Renal pelvis (tissue), 4 donors: ENCODE results near the gene HOXB7. TPM values are rescaled to one million over a fixed set of nuclear protein-coding genes. Genes with fewer than 3 reads are reported as not detected.

Experiments used
- DNase-seq: peaks from one replicate; pipeline ENCODE4 v3.0.0-alpha.2; 2013
- polyA plus RNA-seq, 3 donors: library from polyadenylated mRNA; unstranded; fragments of 120-200 nt; gene quantifications; one replicate each; pipeline ENCODE4 v1.2.1, GENCODE V29; 2013; ENCODE audit not compliant: insufficient read length in 3 of 3

HOXB7 gene
- polyA plus RNA-seq, 3 donors: 53.4 to 59.9 (median 55.3) TPM

DNA sequence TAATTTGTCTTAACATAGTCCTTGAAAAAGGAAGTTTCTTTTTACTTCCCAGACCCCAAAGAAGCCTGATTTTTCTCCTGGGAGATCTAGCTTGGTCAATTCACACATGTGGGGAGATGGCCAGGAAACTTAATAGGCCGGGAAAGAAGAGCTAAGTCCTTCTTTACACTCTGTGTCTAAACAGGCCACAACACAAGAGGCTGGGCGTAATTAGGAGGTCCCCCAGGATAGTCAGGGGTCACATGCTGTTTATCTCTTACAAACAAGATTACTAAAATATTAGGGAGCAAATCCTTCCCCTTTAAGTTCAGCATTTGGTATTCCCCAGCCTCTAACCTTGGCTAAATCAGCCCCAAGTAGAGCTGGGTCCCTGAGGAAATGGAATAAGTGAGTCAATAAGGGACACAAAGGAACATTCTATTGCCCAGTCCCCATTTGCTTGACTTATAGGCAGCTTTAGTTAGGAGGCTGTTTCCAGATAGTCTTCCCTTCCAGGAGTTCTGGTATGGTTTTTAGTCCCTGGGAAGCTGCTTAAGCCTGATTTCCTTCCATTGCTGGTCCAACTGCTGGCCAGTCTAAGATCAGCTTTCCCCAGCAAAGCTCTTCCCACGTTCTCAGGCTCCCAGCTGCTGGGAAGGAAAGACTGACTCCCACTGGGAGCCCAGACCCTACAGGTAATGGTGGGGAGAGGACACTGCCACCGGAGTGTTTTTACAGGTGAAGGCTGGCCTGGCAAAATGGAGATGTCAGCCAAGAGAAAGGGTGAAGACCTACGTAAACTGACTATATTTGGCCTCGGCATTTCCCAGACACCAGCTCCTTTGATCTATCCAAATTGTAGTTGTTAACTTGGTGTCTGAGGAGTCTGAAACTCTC, 29.4 kb upstream of the HOXB7 start:
- DNase-seq: no peak

DNA sequence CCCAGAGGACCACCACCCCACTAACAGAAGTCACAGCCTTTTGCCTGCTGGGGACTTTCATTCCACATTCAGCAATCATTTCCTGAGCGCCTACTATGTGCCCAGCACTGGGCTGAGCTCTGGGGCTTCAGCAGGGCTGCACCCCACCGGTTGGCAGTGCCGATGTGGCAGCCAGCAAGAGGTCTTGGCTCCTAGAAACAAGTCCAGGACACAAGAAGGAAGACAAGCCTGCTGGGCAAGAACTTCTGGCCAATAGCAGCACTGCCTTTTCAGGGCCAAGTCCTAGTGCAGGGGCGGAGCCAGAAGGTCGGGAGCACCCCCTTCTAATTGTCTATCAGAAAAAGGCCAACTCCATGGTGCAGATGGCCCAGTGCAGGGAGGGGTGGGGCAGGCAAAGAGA, 28.3 kb upstream of the HOXB7 start:
- DNase-seq: no peak

DNA sequence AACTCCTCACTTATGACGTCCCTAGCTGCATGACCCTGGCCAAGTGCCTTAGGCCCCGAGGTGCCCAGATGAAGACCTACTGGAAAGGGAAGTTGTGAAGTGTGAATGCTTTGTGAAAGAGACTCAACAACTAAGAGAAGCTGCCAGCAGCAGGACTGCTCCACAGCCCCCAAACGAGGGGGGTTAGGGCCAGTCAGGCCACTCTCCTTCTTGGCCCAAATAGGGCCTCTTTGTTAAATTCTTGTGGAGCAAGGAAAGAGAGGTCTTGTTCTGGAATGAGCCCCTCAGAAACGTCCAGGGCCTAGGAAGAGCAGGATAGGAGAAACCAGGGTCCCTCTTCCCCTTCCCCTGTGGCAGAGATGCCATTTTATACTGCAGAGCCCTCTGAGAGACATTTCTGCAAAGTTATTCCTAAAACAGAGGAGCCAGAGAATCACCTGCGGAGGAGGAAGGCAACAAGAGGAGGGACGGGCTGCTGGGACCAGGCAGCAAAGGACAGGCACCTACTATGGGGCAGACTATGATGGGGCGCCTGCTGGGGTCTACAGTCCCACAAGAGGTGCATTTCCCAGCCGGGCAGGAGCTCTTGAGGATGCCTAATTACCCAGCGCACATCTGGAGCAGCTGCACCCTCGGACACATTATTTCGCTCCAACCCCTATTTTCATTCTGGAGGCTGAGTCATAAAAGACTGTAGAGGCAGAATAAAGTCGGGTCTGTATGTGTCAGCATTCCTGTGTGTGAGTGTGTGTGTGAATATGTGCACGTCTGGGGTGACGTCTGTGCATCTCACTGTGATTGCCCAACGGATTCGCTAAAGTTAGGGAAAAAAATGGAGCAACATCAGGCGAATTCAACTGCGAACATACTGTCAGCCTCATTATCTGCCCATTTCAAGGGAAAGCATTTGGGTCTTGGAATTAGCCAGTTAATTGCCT, 26.8 kb upstream of the HOXB7 start:
- no peak for DNase-seq

DNA sequence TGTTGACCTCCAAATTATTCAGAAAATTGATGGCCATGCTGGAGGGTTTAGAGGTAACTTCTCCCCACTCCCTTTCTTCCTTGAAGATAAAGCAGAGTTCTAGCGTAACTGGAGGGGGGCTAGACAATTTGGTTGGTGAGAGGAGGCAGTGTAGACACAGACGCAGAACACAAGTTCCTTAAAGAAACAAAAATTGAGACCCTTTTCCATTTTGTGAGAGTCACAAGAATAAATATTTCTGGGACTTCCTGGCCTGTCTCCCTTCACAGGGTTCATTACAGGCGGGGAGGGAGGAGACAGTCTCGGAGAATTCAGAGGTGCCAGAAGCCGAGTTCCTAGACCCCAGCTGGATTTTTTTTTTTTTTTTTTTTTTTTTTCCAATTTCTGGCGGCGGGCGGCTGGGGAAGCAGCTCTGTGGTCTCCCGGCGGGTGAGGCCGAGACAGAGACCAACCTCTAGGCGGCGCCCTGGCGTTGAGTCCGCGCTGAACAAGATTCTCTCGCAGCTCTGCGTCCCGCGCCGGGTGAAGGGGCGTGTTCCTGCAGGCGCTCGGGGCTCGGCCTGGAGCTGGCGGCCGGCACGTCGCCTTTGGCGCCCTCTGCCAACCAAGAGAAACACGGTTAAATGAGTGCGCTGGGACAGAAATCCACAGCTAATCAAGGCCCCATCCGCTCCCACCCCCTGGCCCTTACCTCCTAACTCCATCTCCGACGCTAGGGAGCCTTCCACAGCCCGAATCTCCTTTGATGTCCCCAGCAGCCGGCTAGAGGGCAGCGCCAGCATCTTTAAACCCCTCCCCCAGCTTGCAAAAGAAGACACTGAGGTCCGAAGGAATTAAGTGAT, 25.6 kb upstream of the HOXB7 start:
- DNase-seq: no peak

DNA sequence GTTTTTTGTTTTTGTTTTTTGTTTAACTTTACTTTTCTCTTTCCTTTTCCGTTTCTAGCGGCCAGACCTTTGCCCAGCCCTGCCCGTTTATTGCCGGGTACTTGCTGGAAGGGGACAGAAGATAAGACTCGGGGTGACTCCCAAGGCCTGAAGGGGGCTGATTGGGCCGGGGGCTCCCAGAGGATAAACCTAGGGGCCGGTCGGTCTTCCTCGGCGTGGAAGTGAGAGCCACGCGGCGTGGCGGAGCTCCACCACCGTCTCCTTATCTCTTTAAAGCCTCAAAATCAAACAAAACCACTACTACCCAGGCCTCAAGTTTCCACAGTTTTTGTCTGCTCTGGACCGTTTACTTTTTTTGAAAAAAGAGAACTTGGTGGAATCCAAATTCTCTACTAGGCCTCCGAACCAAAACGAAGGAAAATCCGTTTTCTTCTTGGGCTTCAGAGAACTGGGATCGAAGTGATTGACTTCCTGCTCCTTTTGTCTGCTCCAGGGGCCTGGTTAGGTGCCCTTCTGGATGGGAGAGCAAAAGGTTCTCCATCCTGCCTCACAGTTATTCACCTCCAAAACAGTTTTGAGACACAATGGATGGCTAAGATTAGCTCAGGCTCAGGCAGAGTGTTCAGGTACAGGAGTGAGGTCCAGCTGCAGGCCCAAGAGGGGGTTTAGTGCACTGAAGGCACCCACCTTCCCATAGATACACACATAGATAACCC, 23.8 kb upstream of the HOXB7 start:
- DNase-seq: no peak

DNA sequence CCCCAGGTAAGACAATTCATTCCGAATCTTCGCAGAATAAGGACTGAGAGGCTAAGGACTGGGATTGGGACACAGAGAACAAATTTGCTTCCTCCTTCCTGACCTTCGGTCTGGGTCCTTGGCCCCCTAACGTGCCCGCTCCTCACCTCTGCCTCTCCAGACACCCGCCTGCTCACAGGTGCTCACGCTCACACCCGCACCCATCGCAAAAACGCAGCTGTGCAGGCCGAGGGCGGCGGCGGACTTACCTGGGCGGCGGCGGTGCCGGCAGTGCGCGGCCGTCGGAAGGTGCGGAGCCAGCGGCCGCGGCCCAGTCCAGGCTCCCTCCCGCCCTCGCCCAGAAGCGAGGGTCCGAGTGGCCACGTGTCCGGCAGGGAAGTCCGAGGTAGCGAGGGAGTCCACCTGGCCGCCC, 22.5 kb upstream of the HOXB7 start:
- no peak for DNase-seq

DNA sequence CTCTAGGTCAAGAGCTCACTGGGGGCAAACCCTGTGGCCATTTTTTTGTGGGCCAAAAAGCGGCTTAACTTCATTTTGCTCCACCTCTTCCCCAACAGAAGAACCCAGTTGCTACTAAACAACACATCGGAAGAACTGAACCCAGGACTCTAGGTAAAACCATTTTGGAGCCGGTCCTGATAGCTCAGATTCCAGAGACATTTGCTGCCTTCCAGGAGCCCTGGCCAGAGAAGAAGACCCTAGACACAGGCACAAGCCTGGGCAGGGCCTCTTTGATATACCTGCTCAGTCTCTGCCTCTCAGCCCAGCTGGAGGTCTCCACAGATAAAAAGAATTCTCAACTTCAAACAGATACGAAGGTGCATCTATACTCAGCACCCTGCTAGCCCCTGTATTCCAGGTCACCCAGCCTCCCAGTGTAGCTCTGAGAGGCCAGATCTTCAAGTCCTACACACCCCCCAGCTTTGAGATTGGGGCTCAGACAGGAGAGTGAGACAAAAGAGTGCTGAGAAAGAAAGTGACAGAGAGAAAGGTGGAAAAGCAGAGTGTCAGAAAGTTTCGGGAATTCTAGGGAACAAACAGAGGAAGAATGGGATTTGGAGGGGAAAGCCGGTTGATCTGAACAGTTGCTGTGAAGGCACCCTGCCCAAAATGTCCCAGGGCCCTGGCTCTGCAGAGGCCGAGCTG, 21.9 kb upstream of the HOXB7 start:
- no peak for DNase-seq

DNA sequence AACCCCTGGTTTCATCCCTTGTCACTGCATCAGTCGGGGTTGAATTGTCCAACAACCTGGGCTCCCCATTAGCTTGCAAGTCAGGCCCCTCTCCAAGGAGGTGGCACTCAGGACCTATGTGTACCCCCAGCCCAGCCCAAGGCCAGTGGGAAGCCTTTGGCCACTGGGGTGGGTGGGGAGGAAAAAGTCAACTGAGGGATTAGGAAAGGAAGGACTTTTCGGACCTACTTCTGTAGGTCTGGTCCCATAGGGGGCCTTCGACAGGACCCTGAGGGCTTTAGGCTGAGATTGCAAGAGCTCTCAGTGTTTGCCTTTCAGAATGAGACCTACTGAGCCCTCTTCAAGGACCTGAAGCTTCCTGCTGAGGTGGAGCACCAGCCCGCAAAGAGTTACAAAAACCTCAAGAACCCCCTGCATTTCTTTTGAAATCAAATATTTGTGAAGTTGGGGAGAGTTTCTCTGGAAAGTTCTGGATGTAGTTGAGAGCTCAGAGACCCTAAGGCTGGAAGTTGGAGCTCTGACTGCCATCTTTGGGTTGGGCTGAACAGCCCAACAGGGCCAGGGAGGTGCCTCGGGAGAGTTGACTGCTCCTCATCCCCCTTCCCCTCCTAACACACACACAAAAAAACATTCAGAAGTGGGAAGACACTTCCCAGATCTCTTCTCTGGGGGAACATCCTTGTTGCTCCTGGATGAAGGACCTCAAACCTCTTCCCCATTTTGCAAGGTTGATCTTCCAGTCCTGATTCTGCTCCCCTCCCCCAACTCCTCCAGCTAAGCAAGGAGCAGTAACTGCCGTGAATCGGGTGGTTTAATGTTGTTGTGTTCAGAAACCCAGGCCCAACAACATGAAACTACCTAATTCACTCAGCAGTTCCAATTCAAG, 21.1 kb upstream of the HOXB7 start:
- no peak for DNase-seq

DNA sequence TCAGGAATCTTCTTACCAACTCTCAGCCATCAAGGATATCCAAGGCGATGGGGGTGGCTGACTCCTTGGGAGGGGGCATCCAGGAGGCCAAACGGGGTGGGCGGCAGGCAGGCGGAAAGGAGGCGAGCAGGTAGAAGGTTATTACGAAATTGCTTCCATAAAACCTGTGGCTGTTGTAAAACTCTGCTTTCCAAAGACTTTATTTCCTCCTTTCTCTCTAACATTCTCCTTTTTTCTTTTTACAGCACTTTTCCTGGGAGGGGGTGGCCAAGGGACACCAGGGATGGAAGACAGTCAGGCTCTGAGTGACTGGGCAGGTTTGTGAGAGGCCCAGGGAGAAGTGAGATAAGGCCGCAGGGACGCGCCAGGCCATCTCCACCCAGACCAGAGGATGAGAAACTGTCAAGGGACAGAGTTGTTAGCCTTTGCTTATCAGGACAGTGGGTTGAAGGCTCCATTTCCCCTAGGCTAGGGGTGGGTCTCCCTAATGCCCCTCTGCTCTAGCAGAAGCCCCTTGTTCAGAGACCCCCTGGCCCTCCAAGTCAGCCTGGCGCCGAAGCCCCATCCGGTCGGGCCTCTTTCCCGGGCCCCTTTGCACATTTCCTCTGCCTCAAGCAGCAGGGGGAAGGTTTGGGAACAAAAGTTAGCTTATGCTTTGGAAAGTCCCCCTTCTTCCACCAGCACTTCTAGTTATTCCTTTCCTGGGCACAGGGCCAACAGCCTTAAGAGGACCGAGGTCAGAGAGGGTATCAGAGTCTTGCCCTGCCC, 20.3 kb upstream of the HOXB7 start:
- DNase-seq: no peak

DNA sequence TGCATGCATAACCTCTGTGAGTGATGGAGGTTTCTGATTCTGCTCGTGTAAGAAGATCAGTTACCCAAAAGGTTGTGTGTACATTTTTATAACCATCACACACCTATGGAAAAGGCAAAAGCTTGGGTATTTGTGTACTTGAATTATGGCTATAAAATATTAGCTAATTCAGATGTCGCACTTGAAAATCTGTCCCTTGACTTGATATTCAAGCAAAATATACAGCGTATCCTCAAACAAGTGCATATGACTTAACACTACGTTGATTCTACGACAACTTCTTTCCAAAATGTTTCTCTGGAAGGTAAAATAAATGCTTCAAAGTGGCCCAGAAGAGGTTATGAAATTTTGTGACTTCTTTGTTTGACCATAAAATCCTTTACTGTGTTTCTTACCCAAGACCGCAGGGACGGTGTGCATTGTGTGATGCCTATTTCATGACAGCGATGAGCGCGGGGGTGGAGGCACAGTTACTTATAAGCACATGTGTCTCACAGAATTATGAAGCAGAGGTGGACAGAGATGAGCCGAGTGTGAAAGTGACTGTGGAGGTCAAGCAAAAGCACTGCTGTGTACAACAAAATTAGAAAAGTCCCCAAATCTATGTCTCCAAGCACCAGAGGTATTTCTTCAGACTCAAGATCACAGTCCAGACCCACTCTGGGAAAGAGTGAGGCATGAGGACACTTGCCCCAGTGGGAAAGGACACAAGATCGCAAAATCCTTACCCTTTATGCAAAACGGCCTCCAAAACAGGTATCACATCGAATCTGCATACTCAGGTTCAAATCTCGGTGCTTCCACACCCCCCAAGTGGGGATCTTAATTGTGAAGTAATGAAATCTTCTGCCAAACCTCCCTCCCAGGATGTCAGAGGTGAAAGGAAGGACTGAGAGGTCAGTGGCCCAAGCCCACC, 19.4 kb upstream of the HOXB7 start:
- no peak for DNase-seq

DNA sequence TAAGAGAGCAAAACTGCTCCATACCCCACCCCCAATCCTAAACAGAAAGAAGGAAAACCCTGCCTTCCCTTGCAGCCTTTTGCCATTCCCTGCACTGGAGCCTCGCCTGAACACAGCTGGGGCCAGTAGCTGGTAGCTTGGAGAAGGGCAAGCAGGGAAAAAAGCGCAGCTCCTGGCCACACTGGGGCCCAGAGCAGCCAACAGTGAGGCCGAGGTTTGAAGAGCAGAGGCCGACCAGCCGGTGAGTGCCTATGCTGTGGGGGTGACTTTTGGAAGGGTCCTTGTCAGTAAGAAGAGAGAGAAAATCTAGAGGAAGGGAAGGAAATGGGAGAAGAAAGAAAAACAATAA, 18.6 kb upstream of the HOXB7 start:
- no peak for DNase-seq

DNA sequence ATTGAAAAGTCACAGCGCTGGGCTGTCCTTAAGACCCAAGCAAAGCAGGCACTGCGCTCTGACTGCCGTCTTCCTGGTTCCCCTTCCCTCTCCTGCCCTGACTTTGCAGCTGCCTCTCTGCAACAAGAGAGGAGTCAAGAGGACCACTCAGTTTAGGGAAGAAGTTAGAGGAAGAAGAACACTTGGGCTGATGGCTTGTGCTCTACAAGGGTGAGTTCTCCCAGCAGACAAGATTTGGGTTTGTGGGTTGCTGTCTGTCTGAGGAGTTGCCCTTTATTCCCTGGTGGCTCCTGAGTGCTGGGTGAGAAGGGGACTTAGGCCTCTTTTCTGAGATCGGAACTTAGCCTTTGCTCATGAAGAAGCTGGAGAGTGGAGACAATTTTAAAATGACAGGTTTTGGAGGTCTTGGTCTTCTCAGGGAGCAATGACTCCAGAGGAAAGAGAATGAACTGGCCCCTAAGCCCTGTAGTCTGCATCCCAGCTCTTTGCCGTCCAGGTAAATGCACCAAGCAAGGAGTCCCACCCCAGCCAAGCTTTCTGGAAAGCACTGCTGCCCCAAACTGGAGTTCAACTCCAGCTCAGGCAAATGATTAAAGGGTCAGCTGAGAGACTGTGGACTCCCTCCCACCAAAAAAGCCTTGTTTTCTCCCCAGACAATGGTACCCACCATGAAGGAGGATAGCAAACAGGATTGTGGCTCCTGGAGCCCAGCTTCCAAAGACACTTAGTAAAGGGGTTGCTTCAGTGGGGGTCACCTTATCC, 18.0 kb upstream of the HOXB7 start:
- no peak for DNase-seq

DNA sequence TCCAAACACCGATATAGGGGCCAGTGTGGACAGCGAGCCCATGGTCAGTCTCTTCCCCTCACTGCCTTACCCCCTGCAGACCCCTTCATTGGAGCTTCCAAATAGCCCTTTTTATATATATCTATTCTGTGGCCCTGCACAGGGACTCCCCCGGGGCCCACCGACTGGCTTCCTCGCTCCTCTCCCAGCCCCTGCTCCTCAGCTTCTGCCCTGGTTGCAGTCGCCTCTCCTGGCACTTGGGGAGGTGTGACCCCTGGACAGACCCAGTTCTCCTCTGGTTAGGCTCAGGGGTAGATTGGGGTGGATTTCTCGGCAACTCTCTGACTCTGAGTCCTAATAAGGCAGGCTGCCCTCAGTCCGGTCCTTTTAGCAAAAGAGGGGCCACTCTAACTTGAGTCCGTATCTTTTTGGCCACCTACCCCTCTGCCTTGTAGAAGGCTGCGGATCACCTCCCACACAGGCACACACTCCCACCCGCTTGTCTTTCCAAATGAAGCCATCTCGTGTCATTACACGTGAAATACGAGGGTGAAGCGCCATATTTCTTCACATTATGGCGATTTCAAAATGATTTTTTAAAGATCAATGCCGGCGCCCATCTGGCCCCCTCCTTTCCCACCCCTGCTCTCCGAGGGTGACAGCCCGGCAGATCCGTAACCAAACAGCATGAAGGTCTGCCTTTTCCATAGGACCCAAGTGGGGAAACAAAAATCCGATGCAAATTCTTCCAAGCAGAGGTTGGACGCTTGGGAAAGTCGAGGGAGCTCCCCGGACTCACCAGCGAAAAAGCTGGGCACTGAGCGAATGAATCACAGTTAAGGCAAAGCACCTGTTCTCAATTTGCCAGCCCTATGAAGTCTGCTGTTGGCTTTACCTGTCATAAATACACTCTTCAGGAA, 17.1 kb upstream of the HOXB7 start:
- DNase-seq: no peak

DNA sequence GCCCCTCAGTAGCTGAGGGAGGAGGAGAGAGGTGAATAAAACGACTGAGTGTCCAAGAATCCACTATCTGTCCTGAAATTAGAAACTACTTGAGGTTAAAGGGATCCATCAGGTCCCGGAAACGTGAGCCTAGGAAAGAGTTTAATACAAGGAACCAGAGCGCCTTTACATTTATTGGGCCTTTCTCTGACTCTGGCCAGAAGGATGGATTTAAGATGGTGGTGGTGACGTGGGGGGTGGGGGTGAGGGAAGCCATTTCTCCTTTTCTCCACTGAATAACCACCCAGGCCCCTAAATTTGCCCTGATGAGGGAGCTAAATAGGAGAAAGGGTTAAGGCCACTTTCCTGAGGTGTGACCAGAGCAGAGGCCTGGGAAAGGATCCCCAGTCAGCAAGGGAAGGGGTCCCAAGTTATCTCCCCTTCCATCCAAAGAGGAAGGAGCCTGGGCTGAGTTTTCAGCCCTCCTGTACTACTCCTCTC, 16.3 kb upstream of the HOXB7 start:
- no peak for DNase-seq

DNA sequence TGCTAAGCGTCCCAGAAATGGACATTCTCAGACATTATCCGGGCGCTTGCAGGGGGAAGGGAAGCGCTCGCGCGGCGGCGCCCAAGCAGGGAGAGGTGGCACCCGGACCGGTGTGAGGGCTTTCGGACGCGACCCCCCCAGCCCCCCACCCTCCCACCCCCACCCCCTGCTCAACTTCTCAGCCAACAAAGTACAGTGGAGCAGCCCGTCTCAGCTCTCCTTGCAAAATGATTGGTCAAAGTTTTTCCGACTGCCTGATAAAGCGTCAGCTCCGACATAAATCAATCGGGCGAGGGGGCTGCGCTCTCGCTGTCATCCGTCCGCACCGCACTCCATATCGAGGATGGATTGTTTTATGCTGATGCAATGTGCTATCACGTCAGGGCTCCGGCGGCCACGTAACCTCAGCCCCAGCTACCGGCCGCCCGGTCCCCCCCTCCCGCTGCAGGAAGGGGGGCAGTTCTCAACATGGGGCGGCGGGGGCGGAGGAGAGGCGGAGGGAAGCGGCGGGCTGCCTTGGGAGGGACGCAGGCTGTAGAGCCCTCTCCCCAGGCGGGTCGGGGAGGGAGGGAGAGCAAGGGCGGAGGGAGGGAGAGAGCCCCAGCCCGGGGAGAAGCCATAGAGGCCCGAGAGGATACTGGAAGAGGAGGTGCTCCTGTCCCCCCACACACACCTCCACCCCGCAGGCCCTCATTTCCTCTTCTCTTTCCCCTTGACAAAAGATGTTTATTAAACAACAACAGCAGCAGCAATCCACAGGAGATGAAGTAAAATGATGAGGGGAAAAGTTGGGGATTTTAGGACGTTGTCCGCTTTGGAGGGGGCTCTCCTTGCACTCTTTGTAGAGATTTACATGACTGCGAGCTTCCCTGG, 15.7 kb upstream of the HOXB7 start, which contains the start of gene HOXB9:
HOXB9 (minus strand) TSS at position 114 of the 873 bp plus-strand sequence; CDS start at position 25, 89 bp downstream.
- DNase-seq: no peak
